Measurements from ENCODE around the gene NOL3. TPM values are rescaled to one million over a fixed set of nuclear protein-coding genes. Genes with fewer than 3 reads are reported as not detected.

Gene NOL3
- total and polyA plus RNA-seq, 9 of the 15 experiments (the other 6 are each of a cell fraction or from before 2014, with no cell fraction given), result 0.45 to 14.0 (median 5.4) TPM

GRCh38 chr16:67191995-67192681, 21.8 kb downstream of the NOL3 start, which contains the start of gene E2F4 (continued):
- TF ChIP-seq SMAD1 (IDR thresholded peaks at IDR 0.05; ENCODE audit: low read depth, low read length, partially characterized antibody) (no peak), WHSC1 (IDR thresholded peaks at IDR 0.05; ENCODE audit: low read length) (no peak), KLF1 (tag; IDR thresholded peaks at IDR 0.05) (peak; percentile 62; the same call in 1 of the 2 replicates), ZNF124 (CRISPR knock-in tag; IDR thresholded peaks at IDR 0.05) (no peak), MNT (conservative IDR thresholded peaks at IDR 0.05) (peak in 1 of 2 experiments; percentile 76; a peak in 3 of 4 replicates), FOXJ2 (tag; IDR thresholded peaks at IDR 0.05) (no peak), ZNF766 (CRISPR knock-in tag; conservative IDR thresholded peaks at IDR 0.05) (no peak), ERF (CRISPR knock-in tag; IDR thresholded peaks at IDR 0.05) (no peak; the same call in 1 of the 2 replicates), FIP1L1 (IDR thresholded peaks at IDR 0.05; ENCODE audit: low read depth, low read length, poor library complexity, severe bottlenecking) (peak; percentile 71), CTCFL (IDR thresholded peaks at IDR 0.05; ENCODE audit: borderline replicate concordance, insufficient read depth, low read depth, low read length, poor library complexity, severe bottlenecking) (no peak), SPI1 (IDR thresholded peaks at IDR 0.05; ENCODE audit: borderline replicate concordance, low read depth, low read length) (peak; percentile 90), JUND (IDR thresholded peaks at IDR 0.05; ENCODE audit: borderline replicate concordance, low read depth, low read length) (peak; percentile 67), JUND (tag; IDR thresholded peaks at IDR 0.05; ENCODE audit: borderline replicate concordance, low read depth, low read length) (peak; percentile 53; the same call in 1 of the 3 replicates), RBFOX2 (IDR thresholded peaks at IDR 0.05; ENCODE audit: low read depth, low read length) (peak; percentile 87), ZNF699 (CRISPR knock-in tag; IDR thresholded peaks at IDR 0.05; ENCODE audit: insufficient replicate concordance) (no peak), NCOA4 (IDR thresholded peaks at IDR 0.05; ENCODE audit: partially characterized antibody) (no peak), ZNF79 (CRISPR knock-in tag; IDR thresholded peaks at IDR 0.05; ENCODE audit: low read depth) (no peak), ZNF77 (CRISPR knock-in tag; IDR thresholded peaks at IDR 0.05) (no peak), TAF1 (IDR thresholded peaks at IDR 0.05; ENCODE audit: control insufficient read depth, extremely low read depth, insufficient read depth, low read length, severe bottlenecking) (peak; percentile 53), ZKSCAN8 (CRISPR knock-in tag; IDR thresholded peaks at IDR 0.05) (no peak), ZNF655 (CRISPR knock-in tag; IDR thresholded peaks at IDR 0.05) (no peak), L3MBTL2 (IDR thresholded peaks at IDR 0.05) (peak; percentile 40; the same call in 1 of the 2 replicates), YBX1 (IDR thresholded peaks at IDR 0.05) (no peak), GATAD2B (IDR thresholded peaks at IDR 0.05; ENCODE audit: borderline replicate concordance) (peak; percentile 79; the same call in 1 of the 2 replicates), MCM7 (IDR thresholded peaks at IDR 0.05) (no peak)
